Natural killer cell (primary cell): ENCODE data around the gene SGSM2. TPM values are rescaled to one million over a fixed set of nuclear protein-coding genes. Genes with fewer than 3 reads are reported as not detected.

Experiments
- ATAC-seq, 3 donors: fragments of 150-1000 bp in 2 of 3; fragments of 200-7000 bp in 1 of 3; cut with Tn5 transposase; 1 replicate in 1 of 3; 2 replicates in 2 of 3; pipeline ENCODE4 v1.10.0; 2021; ENCODE audit warnings: mild to moderate bottlenecking in 2 of 3, moderate library complexity in 2 of 3
- DNase-seq, 2 donors: peaks; one replicate each; pipeline versions ENCODE4 v3.0.0 to v3.0.0-alpha.2; 2013 to 2021; ENCODE audit warnings: mixed read lengths in 1 of 2
- H3K27ac ChIP-seq: one replicate; pipeline ENCODE4 v1.5.1; 2013; ENCODE audit warnings: mild to moderate bottlenecking, low read length
- H3K27me3 ChIP-seq: one replicate; pipeline ENCODE4 v1.6.1; 2013; ENCODE audit warnings: low read length; ENCODE audit not compliant: control insufficient read depth, insufficient read depth
- H3K36me3 ChIP-seq: one replicate; pipeline ENCODE4 v1.6.1; 2013; ENCODE audit warnings: low read length; ENCODE audit not compliant: control insufficient read depth, insufficient read depth
- H3K4me1 ChIP-seq: one replicate; pipeline ENCODE4 v1.6.1; 2013; ENCODE audit warnings: low read length; ENCODE audit not compliant: control insufficient read depth, insufficient read depth
- H3K4me3 ChIP-seq: one replicate; pipeline ENCODE4 v1.5.1; 2013; ENCODE audit warnings: low read length
- H3K9me3 ChIP-seq: one replicate; pipeline ENCODE4 v1.6.1; 2013; ENCODE audit warnings: low read length; ENCODE audit not compliant: control insufficient read depth, insufficient read depth
- H3K27ac Mint-ChIP-seq, 2 donors: one replicate each; pipeline ENCODE4 v1.8.0; 2022; ENCODE audit warnings: mild to moderate bottlenecking in 2 of 2, mixed read lengths in 2 of 2, moderate library complexity in 1 of 2
- H3K27me3 Mint-ChIP-seq, 2 donors: one replicate each; pipeline ENCODE4 v1.8.0; 2022; ENCODE audit warnings: low read depth in 2 of 2, mixed read lengths in 2 of 2
- H3K36me3 Mint-ChIP-seq: one replicate; pipeline ENCODE4 v1.8.0; 2022; ENCODE audit warnings: mixed read lengths
- H3K4me1 Mint-ChIP-seq, 2 donors: one replicate each; pipeline ENCODE4 v1.8.0; 2022; ENCODE audit warnings: mixed read lengths in 2 of 2
- H3K4me3 Mint-ChIP-seq: one replicate; pipeline ENCODE4 v1.8.0; 2022; ENCODE audit warnings: mild to moderate bottlenecking, moderate library complexity, mixed read lengths
- H3K9me3 Mint-ChIP-seq, 2 donors: one replicate each; pipeline ENCODE4 v1.8.0; 2022; ENCODE audit warnings: mixed read lengths in 2 of 2
- CTCF ChIP-seq: fragments of 200-600 bp; IDR thresholded peaks from one replicate; pipeline ENCODE4 v1.8.0; 2022; ENCODE audit warnings: antibody characterized with exemption
- WGBS: methylation state at CpG from one replicate; pipeline ENCODE4 v1.1.7; 2013; ENCODE audit warnings: missing lambda C conversion rate; ENCODE audit not compliant: insufficient coverage; 5-methylcytosine and 5-hydroxymethylcytosine counted together
- intact Hi-C: fragments of 100-400 bp; cut with micrococcal nuclease; formaldehyde crosslinking; loops from one replicate; pipeline ENCODE4 v1.14.2; 2022
- total RNA-seq, 4 donors: library from RNA; stranded (reverse); fragments of 120-200 nt in 1 of 4; gene quantifications; one replicate each; pipeline versions ENCODE4 v1.2.3 to v1.2.4, GENCODE V29; 2013 to 2022

SGSM2 gene
- total RNA-seq, 3 donors from 2014 or later (not counting 1 experiment from before 2014, with no cell fraction given): 65.4 to 75.7 (median 73.6) TPM

- Mint-ChIP-seq H3K27me3 (no peaks in the 10 kb centered on the region), H3K36me3 (no peaks in the 10 kb centered on the region), H3K27ac (no peak overlapping the region), H3K4me3 (no peak overlapping the region), H3K4me1 (no peaks in the 10 kb centered on the region), H3K9me3 (no peaks in the 10 kb centered on the region)
- ATAC-seq: no peak
- Histone ChIP-seq H3K27me3 (no peaks in the 10 kb centered on the region), H3K4me3 (no peak overlapping the region), H3K36me3 (peaks cover 16% of the 10 kb centered on the region), H3K4me1 (no peaks in the 10 kb centered on the region), H3K9me3 (no peaks in the 10 kb centered on the region), H3K27ac (no peak overlapping the region)
- no peak for DNase-seq
- no peak for TF ChIP-seq CTCF
- WGBS: 98% methylated on average over 19 of the region's 19 CpGs
- intact Hi-C loops: no loop called here
Measured at GRCh38 chr17:2375406-2375805, 38.1 kb downstream of the SGSM2 start.

- Histone ChIP-seq H3K4me3 (no peak overlapping the region), H3K4me1 (no peaks in the 10 kb centered on the region), H3K27ac (no peak overlapping the region), H3K9me3 (no peaks in the 10 kb centered on the region), H3K36me3 (peaks cover 18% of the 10 kb centered on the region), H3K27me3 (no peaks in the 10 kb centered on the region)
- H3K9me3 Mint-ChIP-seq: no peaks in the 10 kb centered on the region
- 93% methylated on average over 14 of the region's 14 CpGs for WGBS
- no peak overlapping the region for H3K4me3 Mint-ChIP-seq
- ATAC-seq (no peak), DNase-seq (no peak)
- no peak overlapping the region for H3K27ac Mint-ChIP-seq
- no peaks in the 10 kb centered on the region for H3K27me3 Mint-ChIP-seq
- no peaks in the 10 kb centered on the region for H3K4me1 Mint-ChIP-seq
- H3K36me3 Mint-ChIP-seq: no peaks in the 10 kb centered on the region
- intact Hi-C loops: no loop called here
- TF ChIP-seq CTCF: no peak
Measured at GRCh38 chr17:2376107-2376506, 38.8 kb downstream of the SGSM2 start.

- WGBS: 97% methylated on average over 9 of the region's 10 CpGs
- Mint-ChIP-seq H3K4me3 (no peak overlapping the region), H3K4me1 (no peaks in the 10 kb centered on the region), H3K27me3 (no peaks in the 10 kb centered on the region), H3K9me3 (no peaks in the 10 kb centered on the region), H3K36me3 (no peaks in the 10 kb centered on the region), H3K27ac (peak overlapping the region in 1 of 2 donors; percentile 26)
- ATAC-seq: no peak
- TF ChIP-seq CTCF: no peak
- Histone ChIP-seq H3K4me1 (peaks cover 4% of the 10 kb centered on the region), H3K4me3 (no peak overlapping the region), H3K9me3 (no peaks in the 10 kb centered on the region), H3K36me3 (peaks cover 18% of the 10 kb centered on the region), H3K27ac (no peak overlapping the region), H3K27me3 (no peaks in the 10 kb centered on the region)
- no peak for DNase-seq
- intact Hi-C loops: no loop called here
Measured at GRCh38 chr17:2377659-2378058, 40.4 kb downstream of the SGSM2 start.

- TF ChIP-seq CTCF: no peak
- no peaks in the 10 kb centered on the region for H3K27me3 Mint-ChIP-seq
- peaks cover 18% of the 10 kb centered on the region for H3K36me3 ChIP-seq
- WGBS: 94% methylated on average over 11 of the region's 11 CpGs
- no peaks in the 10 kb centered on the region for H3K27me3 ChIP-seq
- DNase-seq: no peak
- no peaks in the 10 kb centered on the region for H3K4me1 Mint-ChIP-seq
- ATAC-seq: no peak
- intact Hi-C loops: no loop called here
- H3K9me3 ChIP-seq: no peaks in the 10 kb centered on the region
- no peaks in the 10 kb centered on the region for H3K36me3 Mint-ChIP-seq
- peaks cover 11% of the 10 kb centered on the region for H3K4me1 ChIP-seq
- no peak overlapping the region for H3K4me3 Mint-ChIP-seq
- H3K27ac Mint-ChIP-seq: no peak overlapping the region
- H3K27ac ChIP-seq: no peak overlapping the region
- no peak overlapping the region for H3K4me3 ChIP-seq
- no peaks in the 10 kb centered on the region for H3K9me3 Mint-ChIP-seq
Measured at GRCh38 chr17:2378905-2379304, 41.6 kb downstream of the SGSM2 start.
